Measurements from ENCODE around the gene ENDOV. TPM values are rescaled to one million over a fixed set of nuclear protein-coding genes. Genes with fewer than 3 reads are reported as not detected.

The ENDOV gene
- total RNA-seq, 2 donors from 2014 or later = 27.3 to 46.7 TPM

GRCh38 chr17:80429356-80430275, 14.6 kb downstream of the ENDOV start:
- H3K27me3 ChIP-seq (replicated peaks; ENCODE audit: insufficient read depth) = no peaks in the 10 kb centered on the region
- no peaks in the 10 kb centered on the region for H3K9me3 ChIP-seq
- ATAC-seq (ENCODE audit: insufficient number of reproducible peaks, low FRiP score, low read depth) (no peak), DNase-seq (ENCODE audit: low spot score) (no peak)
- H3K36me3 ChIP-seq = peaks cover 6% of the 10 kb centered on the region
- H3K4me1 ChIP-seq (ENCODE audit: control insufficient read depth in 1 of 2, low read depth in 2 of 2) = peaks cover 0 to 6% of the 10 kb centered on the region in 2 donors
- TF ChIP-seq, protein P1, sequence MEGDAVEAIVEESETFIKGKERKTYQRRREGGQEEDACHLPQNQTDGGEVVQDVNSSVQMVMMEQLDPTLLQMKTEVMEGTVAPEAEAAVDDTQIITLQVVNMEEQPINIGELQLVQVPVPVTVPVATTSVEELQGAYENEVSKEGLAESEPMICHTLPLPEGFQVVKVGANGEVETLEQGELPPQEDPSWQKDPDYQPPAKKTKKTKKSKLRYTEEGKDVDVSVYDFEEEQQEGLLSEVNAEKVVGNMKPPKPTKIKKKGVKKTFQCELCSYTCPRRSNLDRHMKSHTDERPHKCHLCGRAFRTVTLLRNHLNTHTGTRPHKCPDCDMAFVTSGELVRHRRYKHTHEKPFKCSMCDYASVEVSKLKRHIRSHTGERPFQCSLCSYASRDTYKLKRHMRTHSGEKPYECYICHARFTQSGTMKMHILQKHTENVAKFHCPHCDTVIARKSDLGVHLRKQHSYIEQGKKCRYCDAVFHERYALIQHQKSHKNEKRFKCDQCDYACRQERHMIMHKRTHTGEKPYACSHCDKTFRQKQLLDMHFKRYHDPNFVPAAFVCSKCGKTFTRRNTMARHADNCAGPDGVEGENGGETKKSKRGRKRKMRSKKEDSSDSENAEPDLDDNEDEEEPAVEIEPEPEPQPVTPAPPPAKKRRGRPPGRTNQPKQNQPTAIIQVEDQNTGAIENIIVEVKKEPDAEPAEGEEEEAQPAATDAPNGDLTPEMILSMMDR (IDR thresholded peaks at IDR 0.05) = no peak
- H3K4me3 ChIP-seq = no peak overlapping the region
- H3K27ac ChIP-seq = no peak overlapping the region

DNA sequence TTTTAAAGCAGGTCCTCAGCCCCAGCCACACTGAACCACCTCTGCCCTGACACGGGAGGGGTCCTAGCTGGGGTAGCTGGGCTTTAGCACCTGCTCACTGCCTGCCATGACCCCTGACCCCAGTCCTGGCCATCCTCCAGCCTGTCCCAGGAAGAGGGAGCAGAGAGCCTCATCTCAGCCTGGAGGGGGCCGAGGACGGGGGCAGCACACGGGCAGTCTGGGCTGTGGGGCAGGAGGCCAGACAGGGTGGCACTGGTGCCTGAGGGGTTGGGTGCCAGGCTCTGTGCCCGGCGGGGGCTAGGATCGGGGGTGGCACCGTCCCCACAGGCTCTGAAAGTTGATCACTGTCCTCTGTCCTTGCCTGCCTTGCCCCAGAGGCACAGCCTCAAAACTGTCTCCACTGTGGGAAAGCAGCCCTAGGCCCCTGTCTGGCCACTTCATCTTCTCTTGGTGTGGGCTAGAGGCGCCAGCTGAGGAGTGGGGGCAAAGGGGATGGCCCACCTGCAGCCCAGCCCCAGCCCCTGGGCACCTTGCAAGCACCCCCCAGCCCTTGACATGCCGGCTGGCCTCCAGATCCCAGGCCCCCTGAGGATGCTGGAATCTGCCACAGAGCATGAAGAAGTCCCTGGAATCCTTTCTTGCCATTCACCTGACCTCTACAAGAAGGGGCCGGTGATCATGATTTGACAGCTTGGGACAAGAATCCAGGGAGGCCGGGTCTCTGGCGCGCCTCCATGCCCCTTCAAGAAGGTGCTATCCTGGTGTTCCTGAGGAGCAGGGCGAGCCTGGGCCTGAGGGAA, 15.7 kb downstream of the ENDOV start:
- TF ChIP-seq, protein P1 (IDR thresholded peaks at IDR 0.05) = no peak
- H3K27me3 ChIP-seq (replicated peaks; ENCODE audit: insufficient read depth) = no peaks in the 10 kb centered on the region
- DNase-seq (ENCODE audit: low spot score) = no peak

GRCh38 chr17:80431246-80432195, 16.6 kb downstream of the ENDOV start:
- TF ChIP-seq, protein P1 (IDR thresholded peaks at IDR 0.05) = no peak
- Histone ChIP-seq H3K27ac (no peak overlapping the region), H3K4me1 (ENCODE audit: control insufficient read depth in 1 of 2, low read depth in 2 of 2) (peaks cover 0 to 6% of the 10 kb centered on the region in 2 donors), H3K9me3 (no peaks in the 10 kb centered on the region), H3K4me3 (no peak overlapping the region), H3K27me3 (replicated peaks; ENCODE audit: insufficient read depth) (no peaks in the 10 kb centered on the region), H3K36me3 (peaks cover 6% of the 10 kb centered on the region)
- no peak for ATAC-seq (ENCODE audit: insufficient number of reproducible peaks, low FRiP score, low read depth)
- no peak for DNase-seq (ENCODE audit: low spot score)

More for the DNA sequence above, 15.7 kb downstream of the ENDOV start:
- Histone ChIP-seq H3K4me1 (ENCODE audit: control insufficient read depth in 1 of 2, low read depth in 2 of 2) (peaks cover 0 to 6% of the 10 kb centered on the region in 2 donors), H3K4me3 (no peak overlapping the region), H3K36me3 (peaks cover 6% of the 10 kb centered on the region), H3K27ac (no peak overlapping the region), H3K9me3 (no peaks in the 10 kb centered on the region)
- no peak for ATAC-seq (ENCODE audit: insufficient number of reproducible peaks, low FRiP score, low read depth)

DNA sequence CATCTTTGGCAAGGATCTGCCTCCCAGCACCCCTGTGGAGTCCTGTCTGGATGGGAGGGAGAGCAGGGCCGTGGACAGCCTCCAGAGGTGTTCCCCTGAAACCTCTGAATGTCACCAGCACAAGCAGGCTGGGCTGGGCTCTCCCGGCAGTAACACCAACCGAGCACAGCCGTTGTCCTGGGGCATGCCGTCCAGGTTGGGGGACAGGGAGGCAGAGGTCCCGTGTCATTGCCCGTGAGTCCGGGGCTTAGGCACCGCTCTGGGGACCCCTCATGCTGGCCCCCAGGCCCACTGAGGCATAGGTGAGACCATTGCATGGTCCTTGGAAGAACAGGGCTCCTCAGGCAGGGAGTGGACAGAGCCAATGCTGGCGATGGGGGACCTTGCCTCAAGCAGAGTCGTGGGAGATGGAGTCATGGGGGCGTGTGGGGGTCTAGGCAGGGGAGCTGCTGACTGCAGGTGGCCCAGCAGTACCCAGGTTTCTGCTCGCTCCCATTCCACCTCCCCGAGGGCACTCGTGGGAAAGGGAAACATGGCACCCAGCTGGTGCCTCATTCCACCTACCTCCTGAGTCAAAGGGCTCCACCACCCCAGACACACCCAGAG, 17.5 kb downstream of the ENDOV start:
- no peak overlapping the region for H3K4me3 ChIP-seq

More for the DNA sequence above, 17.5 kb downstream of the ENDOV start:
- no peak for ATAC-seq (ENCODE audit: insufficient number of reproducible peaks, low FRiP score, low read depth)
- no peak overlapping the region for H3K27ac ChIP-seq
- TF ChIP-seq, protein P1 (IDR thresholded peaks at IDR 0.05) = no peak
- no peak for DNase-seq (ENCODE audit: low spot score)
- peaks cover 0 to 7% of the 10 kb centered on the region in 2 donors for H3K4me1 ChIP-seq (ENCODE audit: control insufficient read depth in 1 of 2, low read depth in 2 of 2)
- no peaks in the 10 kb centered on the region for H3K9me3 ChIP-seq
- H3K36me3 ChIP-seq = peaks cover 6% of the 10 kb centered on the region
- H3K27me3 ChIP-seq (replicated peaks; ENCODE audit: insufficient read depth) = no peaks in the 10 kb centered on the region

Data from thoracic aorta (tissue), 2 donors.